Measurements from ENCODE around the gene BOK.

- TF ChIP-seq POLR2A (IDR thresholded peaks at IDR 0.05; ENCODE audit: borderline replicate concordance, extremely low read depth, insufficient read depth, insufficient read length) = no peak
- no peak for TF ChIP-seq CTCF (IDR thresholded peaks at IDR 0.05 in 2 of 3, conservative IDR thresholded peaks at IDR 0.05 in 1 of 3; ENCODE audit: borderline replicate concordance in 1 of 3, insufficient read depth in 1 of 3, low read depth in 2 of 3, low read length in 2 of 3)
- no peak for TF ChIP-seq EGR1 (IDR thresholded peaks at IDR 0.05; ENCODE audit: low read depth)
- no peak for TF ChIP-seq REST (IDR thresholded peaks at IDR 0.05; ENCODE audit: low read depth)
- no peak for TF ChIP-seq POLR2AphosphoS5 (IDR thresholded peaks at IDR 0.05; ENCODE audit: low read depth, low read length)
- TF ChIP-seq SRF (IDR thresholded peaks at IDR 0.05; ENCODE audit: low read depth) = no peak
- TF ChIP-seq RAD21 (IDR thresholded peaks at IDR 0.05; ENCODE audit: low read depth) = no peak
- no peak for TF ChIP-seq MAX (IDR thresholded peaks at IDR 0.05)
- no peak for TF ChIP-seq FOSL1 (IDR thresholded peaks at IDR 0.05; ENCODE audit: low read depth)
- TF ChIP-seq EZH2 (IDR thresholded peaks at IDR 0.05) = no peak
- TF ChIP-seq EZH2phosphoT487 (IDR thresholded peaks at IDR 0.05; ENCODE audit: borderline replicate concordance) = no peak
- TF ChIP-seq CEBPB (IDR thresholded peaks at IDR 0.05; ENCODE audit: low read depth) = no peak
These were observed 3.8 kb downstream of the BOK start for GRCh38 chr2:241562269-241562891.

Measured in HCT116 (cell line).